ENCODE results near the gene ATG4B.

GRCh38 chr2:241677392-241677791 is 39.9 kb downstream of the ATG4B start:
- TF ChIP-seq POLR2A (IDR thresholded peaks at IDR 0.05; ENCODE audit: low read length) (no peak), GATA1 (IDR thresholded peaks at IDR 0.05; ENCODE audit: low read depth, low read length) (no peak)
